ENCODE results near the gene MBTD1.

GRCh38 chr17:51165680-51166197 lies 94.1 kb downstream of the MBTD1 start:
- peak in 1 of 2 donors; percentile 59 for TF ChIP-seq POLR2A (IDR thresholded peaks at IDR 0.05)
- no peak for TF ChIP-seq POLR2AphosphoS5 (IDR thresholded peaks at IDR 0.05)
- TF ChIP-seq, protein P1, sequence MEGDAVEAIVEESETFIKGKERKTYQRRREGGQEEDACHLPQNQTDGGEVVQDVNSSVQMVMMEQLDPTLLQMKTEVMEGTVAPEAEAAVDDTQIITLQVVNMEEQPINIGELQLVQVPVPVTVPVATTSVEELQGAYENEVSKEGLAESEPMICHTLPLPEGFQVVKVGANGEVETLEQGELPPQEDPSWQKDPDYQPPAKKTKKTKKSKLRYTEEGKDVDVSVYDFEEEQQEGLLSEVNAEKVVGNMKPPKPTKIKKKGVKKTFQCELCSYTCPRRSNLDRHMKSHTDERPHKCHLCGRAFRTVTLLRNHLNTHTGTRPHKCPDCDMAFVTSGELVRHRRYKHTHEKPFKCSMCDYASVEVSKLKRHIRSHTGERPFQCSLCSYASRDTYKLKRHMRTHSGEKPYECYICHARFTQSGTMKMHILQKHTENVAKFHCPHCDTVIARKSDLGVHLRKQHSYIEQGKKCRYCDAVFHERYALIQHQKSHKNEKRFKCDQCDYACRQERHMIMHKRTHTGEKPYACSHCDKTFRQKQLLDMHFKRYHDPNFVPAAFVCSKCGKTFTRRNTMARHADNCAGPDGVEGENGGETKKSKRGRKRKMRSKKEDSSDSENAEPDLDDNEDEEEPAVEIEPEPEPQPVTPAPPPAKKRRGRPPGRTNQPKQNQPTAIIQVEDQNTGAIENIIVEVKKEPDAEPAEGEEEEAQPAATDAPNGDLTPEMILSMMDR (IDR thresholded peaks at IDR 0.05) = no peak
